ENCODE results near the gene UHMK1. TPM values are rescaled to one million over a fixed set of nuclear protein-coding genes. Genes with fewer than 3 reads are reported as not detected.

The UHMK1 gene
- total RNA-seq, 1 donor: 51.4 TPM

- H3K9me3 ChIP-seq (ENCODE audit: low read depth, low read length): no peaks in the 10 kb centered on the region
Observed at GRCh38 chr1:162498496-162498810, 835 bp downstream of the UHMK1 start.

GRCh38 chr1:162500805-162501204 lies 3.2 kb downstream of the UHMK1 start:
- TF ChIP-seq, protein P1, sequence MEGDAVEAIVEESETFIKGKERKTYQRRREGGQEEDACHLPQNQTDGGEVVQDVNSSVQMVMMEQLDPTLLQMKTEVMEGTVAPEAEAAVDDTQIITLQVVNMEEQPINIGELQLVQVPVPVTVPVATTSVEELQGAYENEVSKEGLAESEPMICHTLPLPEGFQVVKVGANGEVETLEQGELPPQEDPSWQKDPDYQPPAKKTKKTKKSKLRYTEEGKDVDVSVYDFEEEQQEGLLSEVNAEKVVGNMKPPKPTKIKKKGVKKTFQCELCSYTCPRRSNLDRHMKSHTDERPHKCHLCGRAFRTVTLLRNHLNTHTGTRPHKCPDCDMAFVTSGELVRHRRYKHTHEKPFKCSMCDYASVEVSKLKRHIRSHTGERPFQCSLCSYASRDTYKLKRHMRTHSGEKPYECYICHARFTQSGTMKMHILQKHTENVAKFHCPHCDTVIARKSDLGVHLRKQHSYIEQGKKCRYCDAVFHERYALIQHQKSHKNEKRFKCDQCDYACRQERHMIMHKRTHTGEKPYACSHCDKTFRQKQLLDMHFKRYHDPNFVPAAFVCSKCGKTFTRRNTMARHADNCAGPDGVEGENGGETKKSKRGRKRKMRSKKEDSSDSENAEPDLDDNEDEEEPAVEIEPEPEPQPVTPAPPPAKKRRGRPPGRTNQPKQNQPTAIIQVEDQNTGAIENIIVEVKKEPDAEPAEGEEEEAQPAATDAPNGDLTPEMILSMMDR (IDR thresholded peaks at IDR 0.05; ENCODE audit: extremely low read depth, low read depth, low read length): no peak
- no peaks in the 10 kb centered on the region for H3K9me3 ChIP-seq (ENCODE audit: low read depth, low read length)
- peaks cover 30% of the 10 kb centered on the region for H3K4me1 ChIP-seq (ENCODE audit: insufficient read depth, low read length)
- H3K27me3 ChIP-seq (ENCODE audit: insufficient read depth, low read length): no peaks in the 10 kb centered on the region
- peaks cover 66% of the 10 kb centered on the region for H3K79me2 ChIP-seq (ENCODE audit: insufficient read depth, low read length)
- no peak overlapping the region for H3K4me3 ChIP-seq (ENCODE audit: insufficient read depth, low read length)
- no peak for DNase-seq (ENCODE audit: insufficient read length, low spot score, missing footprints)
- H3K27ac ChIP-seq (ENCODE audit: low read depth, low read length): no peak overlapping the region
- H4K20me1 ChIP-seq (ENCODE audit: insufficient read depth, low read length): peaks cover 8% of the 10 kb centered on the region
- H3K36me3 ChIP-seq (ENCODE audit: insufficient read depth, low read length): peaks cover 40% of the 10 kb centered on the region
- H3K4me2 ChIP-seq (ENCODE audit: insufficient read depth, low read length): no peak overlapping the region
- no peak overlapping the region for H2AFZ ChIP-seq (ENCODE audit: low read length)

More at GRCh38 chr1:162498496-162498810, 835 bp downstream of the UHMK1 start:
- H3K79me2 ChIP-seq (ENCODE audit: insufficient read depth, low read length): peaks cover 49% of the 10 kb centered on the region
- peak overlapping the region; percentile 82 for H3K27ac ChIP-seq (ENCODE audit: low read depth, low read length)
- peaks cover under 1% of the 10 kb centered on the region for H3K27me3 ChIP-seq (ENCODE audit: insufficient read depth, low read length)
- H3K4me1 ChIP-seq (ENCODE audit: insufficient read depth, low read length): peaks cover 27% of the 10 kb centered on the region
- peaks cover 8% of the 10 kb centered on the region for H4K20me1 ChIP-seq (ENCODE audit: insufficient read depth, low read length)
- peaks cover 19% of the 10 kb centered on the region for H3K36me3 ChIP-seq (ENCODE audit: insufficient read depth, low read length)
- TF ChIP-seq, protein P1 (IDR thresholded peaks at IDR 0.05; ENCODE audit: extremely low read depth, low read depth, low read length): no peak
- peak overlapping the region; percentile 95 for H2AFZ ChIP-seq (ENCODE audit: low read length)
- H3K4me3 ChIP-seq (ENCODE audit: insufficient read depth, low read length): peak overlapping the region; percentile 80
- no peak for DNase-seq (ENCODE audit: insufficient read length, low spot score, missing footprints)
- H3K4me2 ChIP-seq (ENCODE audit: insufficient read depth, low read length): peak overlapping the region; percentile 95

- Histone ChIP-seq H3K27me3 (ENCODE audit: insufficient read depth, low read length) (no peaks in the 10 kb centered on the region), H4K20me1 (ENCODE audit: insufficient read depth, low read length) (peaks cover 8% of the 10 kb centered on the region), H3K36me3 (ENCODE audit: insufficient read depth, low read length) (peaks cover 47% of the 10 kb centered on the region), H3K9me3 (ENCODE audit: low read depth, low read length) (no peaks in the 10 kb centered on the region), H3K4me2 (ENCODE audit: insufficient read depth, low read length) (peak overlapping the region; percentile 72), H2AFZ (ENCODE audit: low read length) (no peak overlapping the region), H3K79me2 (ENCODE audit: insufficient read depth, low read length) (peaks cover 72% of the 10 kb centered on the region), H3K27ac (ENCODE audit: low read depth, low read length) (peak overlapping the region; percentile 84), H3K4me3 (ENCODE audit: insufficient read depth, low read length) (no peak overlapping the region), H3K4me1 (ENCODE audit: insufficient read depth, low read length) (peaks cover 30% of the 10 kb centered on the region)
- no peak for DNase-seq (ENCODE audit: insufficient read length, low spot score, missing footprints)
- TF ChIP-seq, protein P1 (IDR thresholded peaks at IDR 0.05; ENCODE audit: extremely low read depth, low read depth, low read length): no peak
Observed at GRCh38 chr1:162502077-162502476, 4.5 kb downstream of the UHMK1 start.

- no peak overlapping the region for H2AFZ ChIP-seq (ENCODE audit: low read length)
- no peaks in the 10 kb centered on the region for H3K9me3 ChIP-seq (ENCODE audit: low read depth, low read length)
- H4K20me1 ChIP-seq (ENCODE audit: insufficient read depth, low read length): peaks cover 8% of the 10 kb centered on the region
- H3K4me1 ChIP-seq (ENCODE audit: insufficient read depth, low read length): peaks cover 27% of the 10 kb centered on the region
- no peak overlapping the region for H3K4me3 ChIP-seq (ENCODE audit: insufficient read depth, low read length)
- H3K27me3 ChIP-seq (ENCODE audit: insufficient read depth, low read length): no peaks in the 10 kb centered on the region
- H3K4me2 ChIP-seq (ENCODE audit: insufficient read depth, low read length): peak overlapping the region; percentile 72
- peak overlapping the region; percentile 84 for H3K27ac ChIP-seq (ENCODE audit: low read depth, low read length)
- TF ChIP-seq, protein P1 (IDR thresholded peaks at IDR 0.05; ENCODE audit: extremely low read depth, low read depth, low read length): no peak
- H3K79me2 ChIP-seq (ENCODE audit: insufficient read depth, low read length): peaks cover 64% of the 10 kb centered on the region
- DNase-seq (ENCODE audit: insufficient read length, low spot score, missing footprints): peak; percentile 53
- H3K36me3 ChIP-seq (ENCODE audit: insufficient read depth, low read length): peaks cover 51% of the 10 kb centered on the region
Observed at GRCh38 chr1:162502928-162503327, 5.3 kb downstream of the UHMK1 start.

Measured in osteoblast (primary cell).